Measurements from ENCODE around the gene FAN1. TPM values are rescaled to one million over a fixed set of nuclear protein-coding genes. Genes with fewer than 3 reads are reported as not detected.

The FAN1 gene
- total and polyA plus RNA-seq, 9 of the 15 experiments (the other 6 are each of a cell fraction or from before 2014, with no cell fraction given): 1.5 to 16.8 (median 12.0) TPM

DNA sequence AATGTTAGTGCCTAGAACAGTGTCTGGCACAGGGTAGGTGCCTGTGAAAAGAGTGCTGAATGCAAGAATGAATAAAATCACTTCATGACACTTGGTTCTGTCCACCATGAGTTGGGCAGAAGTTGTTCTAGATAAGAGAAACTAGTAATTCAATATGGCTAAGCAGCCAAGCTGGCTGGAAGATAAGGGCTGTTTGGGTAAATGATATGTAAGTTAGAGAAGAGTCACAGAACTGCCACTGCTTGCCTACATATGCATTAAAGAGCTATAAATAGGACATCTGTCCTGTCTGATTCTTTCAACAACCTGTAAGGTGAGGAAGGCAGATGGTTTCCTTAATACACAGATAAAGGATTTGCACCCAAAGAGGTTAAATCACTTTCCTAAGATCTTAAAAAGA lies 74.6 kb downstream of the FAN1 start (continued):
- no peak for TF ChIP-seq TEAD2 (tag; IDR thresholded peaks at IDR 0.05)
- peak; percentile 96 for TF ChIP-seq MEF2D (tag; conservative IDR thresholded peaks at IDR 0.05; ENCODE audit: low read depth)
- no peak for TF ChIP-seq HEY1 (CRISPR knock-in tag; IDR thresholded peaks at IDR 0.05; ENCODE audit: borderline replicate concordance)
- TF ChIP-seq ZNF175 (CRISPR knock-in tag; IDR thresholded peaks at IDR 0.05; ENCODE audit: low read depth): peak; percentile 71; the same call in 1 of the 2 replicates
- TF ChIP-seq ZNF445 (CRISPR knock-in tag; IDR thresholded peaks at IDR 0.05; ENCODE audit: low read depth): no peak
- TF ChIP-seq THRAP3 (IDR thresholded peaks at IDR 0.05; ENCODE audit: borderline replicate concordance): no peak
- 0 out of 2 replicates have a peak, but pooled peaks have one; percentile 23 for TF ChIP-seq CXXC5 (CRISPR knock-in tag; IDR thresholded peaks at IDR 0.05)
- TF ChIP-seq ZNF644 (tag; IDR thresholded peaks at IDR 0.05; ENCODE audit: low read depth): peak; percentile 93
- peak; percentile 55; the same call in 1 of the 2 replicates for TF ChIP-seq LEF1 (IDR thresholded peaks at IDR 0.05)
- peak; percentile 99 for TF ChIP-seq CBFA2T3 (IDR thresholded peaks at IDR 0.05)
- TF ChIP-seq KHSRP (IDR thresholded peaks at IDR 0.05): peak; percentile 81
- TF ChIP-seq HNRNPK (IDR thresholded peaks at IDR 0.05; ENCODE audit: low read depth, low read length, poor library complexity, severe bottlenecking): no peak
- TF ChIP-seq KDM1A (IDR thresholded peaks at IDR 0.05): peak; percentile 98 to 99
- TF ChIP-seq, protein P1, sequence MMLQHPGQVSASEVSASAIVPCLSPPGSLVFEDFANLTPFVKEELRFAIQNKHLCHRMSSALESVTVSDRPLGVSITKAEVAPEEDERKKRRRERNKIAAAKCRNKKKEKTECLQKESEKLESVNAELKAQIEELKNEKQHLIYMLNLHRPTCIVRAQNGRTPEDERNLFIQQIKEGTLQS (IDR thresholded peaks at IDR 0.05): peak; percentile 31; the same call in 1 of the 2 replicates
- TF ChIP-seq, protein P1 (CRISPR knock-in tag; conservative IDR thresholded peaks at IDR 0.05): no peak
- TF ChIP-seq HDAC3 (IDR thresholded peaks at IDR 0.05; ENCODE audit: borderline replicate concordance, partially characterized antibody): peak; percentile 87
- TF ChIP-seq, protein P2, sequence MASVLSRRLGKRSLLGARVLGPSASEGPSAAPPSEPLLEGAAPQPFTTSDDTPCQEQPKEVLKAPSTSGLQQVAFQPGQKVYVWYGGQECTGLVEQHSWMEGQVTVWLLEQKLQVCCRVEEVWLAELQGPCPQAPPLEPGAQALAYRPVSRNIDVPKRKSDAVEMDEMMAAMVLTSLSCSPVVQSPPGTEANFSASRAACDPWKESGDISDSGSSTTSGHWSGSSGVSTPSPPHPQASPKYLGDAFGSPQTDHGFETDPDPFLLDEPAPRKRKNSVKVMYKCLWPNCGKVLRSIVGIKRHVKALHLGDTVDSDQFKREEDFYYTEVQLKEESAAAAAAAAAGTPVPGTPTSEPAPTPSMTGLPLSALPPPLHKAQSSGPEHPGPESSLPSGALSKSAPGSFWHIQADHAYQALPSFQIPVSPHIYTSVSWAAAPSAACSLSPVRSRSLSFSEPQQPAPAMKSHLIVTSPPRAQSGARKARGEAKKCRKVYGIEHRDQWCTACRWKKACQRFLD (CRISPR knock-in tag; IDR thresholded peaks at IDR 0.05): peak; percentile 92
- TF ChIP-seq SMAD1 (IDR thresholded peaks at IDR 0.05; ENCODE audit: low read depth, low read length, partially characterized antibody): peak; percentile 42
- no peak for TF ChIP-seq SREBF2 (CRISPR knock-in tag; IDR thresholded peaks at IDR 0.05)
- TF ChIP-seq TRIM28 (IDR thresholded peaks at IDR 0.05): no peak
- TF ChIP-seq, protein P3, sequence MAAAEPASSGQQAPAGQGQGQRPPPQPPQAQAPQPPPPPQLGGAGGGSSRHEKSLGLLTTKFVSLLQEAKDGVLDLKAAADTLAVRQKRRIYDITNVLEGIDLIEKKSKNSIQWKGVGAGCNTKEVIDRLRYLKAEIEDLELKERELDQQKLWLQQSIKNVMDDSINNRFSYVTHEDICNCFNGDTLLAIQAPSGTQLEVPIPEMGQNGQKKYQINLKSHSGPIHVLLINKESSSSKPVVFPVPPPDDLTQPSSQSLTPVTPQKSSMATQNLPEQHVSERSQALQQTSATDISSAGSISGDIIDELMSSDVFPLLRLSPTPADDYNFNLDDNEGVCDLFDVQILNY (CRISPR knock-in tag; IDR thresholded peaks at IDR 0.05): no peak
- peak; percentile 65; the same call in 1 of the 2 replicates for TF ChIP-seq NCOA1 (IDR thresholded peaks at IDR 0.05; ENCODE audit: low read depth)
- TF ChIP-seq, protein P4, sequence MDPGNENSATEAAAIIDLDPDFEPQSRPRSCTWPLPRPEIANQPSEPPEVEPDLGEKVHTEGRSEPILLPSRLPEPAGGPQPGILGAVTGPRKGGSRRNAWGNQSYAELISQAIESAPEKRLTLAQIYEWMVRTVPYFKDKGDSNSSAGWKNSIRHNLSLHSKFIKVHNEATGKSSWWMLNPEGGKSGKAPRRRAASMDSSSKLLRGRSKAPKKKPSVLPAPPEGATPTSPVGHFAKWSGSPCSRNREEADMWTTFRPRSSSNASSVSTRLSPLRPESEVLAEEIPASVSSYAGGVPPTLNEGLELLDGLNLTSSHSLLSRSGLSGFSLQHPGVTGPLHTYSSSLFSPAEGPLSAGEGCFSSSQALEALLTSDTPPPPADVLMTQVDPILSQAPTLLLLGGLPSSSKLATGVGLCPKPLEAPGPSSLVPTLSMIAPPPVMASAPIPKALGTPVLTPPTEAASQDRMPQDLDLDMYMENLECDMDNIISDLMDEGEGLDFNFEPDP (CRISPR knock-in tag; IDR thresholded peaks at IDR 0.05): no peak
- TF ChIP-seq ARID1B (IDR thresholded peaks at IDR 0.05): peak; percentile 96
- TF ChIP-seq, protein P5, sequence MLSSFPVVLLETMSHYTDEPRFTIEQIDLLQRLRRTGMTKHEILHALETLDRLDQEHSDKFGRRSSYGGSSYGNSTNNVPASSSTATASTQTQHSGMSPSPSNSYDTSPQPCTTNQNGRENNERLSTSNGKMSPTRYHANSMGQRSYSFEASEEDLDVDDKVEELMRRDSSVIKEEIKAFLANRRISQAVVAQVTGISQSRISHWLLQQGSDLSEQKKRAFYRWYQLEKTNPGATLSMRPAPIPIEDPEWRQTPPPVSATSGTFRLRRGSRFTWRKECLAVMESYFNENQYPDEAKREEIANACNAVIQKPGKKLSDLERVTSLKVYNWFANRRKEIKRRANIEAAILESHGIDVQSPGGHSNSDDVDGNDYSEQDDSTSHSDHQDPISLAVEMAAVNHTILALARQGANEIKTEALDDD (IDR thresholded peaks at IDR 0.05): peak; percentile 88
